NB4 (cell line): ENCODE results near the gene RERE.
"Not testable (repeated sequence)": the region's sequence is repeated elsewhere in the genome, so short reads cannot be mapped to it uniquely, and the experiment has no call there.

Experiments used
- DNase-seq: peaks from one replicate; pipeline ENCODE4 v3.0.0; 2010; ENCODE audit warnings: low read depth
- H3K4me3 ChIP-seq: one replicate; pipeline ENCODE4 v1.5.1; 2011; ENCODE audit warnings: mild to moderate bottlenecking, low read depth, low read length, moderate library complexity
- MAX ChIP-seq: IDR thresholded peaks from 2 replicates; pipeline ENCODE4 v1.6.1; 2011; ENCODE audit warnings: low read depth, low read length
- MYC ChIP-seq: IDR thresholded peaks from 2 replicates; pipeline ENCODE4 v1.6.1; 2011; ENCODE audit warnings: low read depth, low read length
- POLR2A ChIP-seq: IDR thresholded peaks from 2 replicates; pipeline ENCODE4 v1.6.1; 2011; ENCODE audit warnings: mild to moderate bottlenecking; ENCODE audit not compliant: insufficient read length; ENCODE audit errors: extremely low read depth
- TF ChIP-seq, protein P1 (sequence below): IDR thresholded peaks from one replicate; pipeline ENCODE4 v1.5.1; 2012; ENCODE audit warnings: low read depth, low read length

The RERE gene

GRCh38 chr1:8382051-8382505 lies 435.4 kb downstream of the RERE start:
- no peak overlapping the region for H3K4me3 ChIP-seq
- TF ChIP-seq MYC, result no peak
- TF ChIP-seq POLR2A, result no peak
- TF ChIP-seq, protein P1, sequence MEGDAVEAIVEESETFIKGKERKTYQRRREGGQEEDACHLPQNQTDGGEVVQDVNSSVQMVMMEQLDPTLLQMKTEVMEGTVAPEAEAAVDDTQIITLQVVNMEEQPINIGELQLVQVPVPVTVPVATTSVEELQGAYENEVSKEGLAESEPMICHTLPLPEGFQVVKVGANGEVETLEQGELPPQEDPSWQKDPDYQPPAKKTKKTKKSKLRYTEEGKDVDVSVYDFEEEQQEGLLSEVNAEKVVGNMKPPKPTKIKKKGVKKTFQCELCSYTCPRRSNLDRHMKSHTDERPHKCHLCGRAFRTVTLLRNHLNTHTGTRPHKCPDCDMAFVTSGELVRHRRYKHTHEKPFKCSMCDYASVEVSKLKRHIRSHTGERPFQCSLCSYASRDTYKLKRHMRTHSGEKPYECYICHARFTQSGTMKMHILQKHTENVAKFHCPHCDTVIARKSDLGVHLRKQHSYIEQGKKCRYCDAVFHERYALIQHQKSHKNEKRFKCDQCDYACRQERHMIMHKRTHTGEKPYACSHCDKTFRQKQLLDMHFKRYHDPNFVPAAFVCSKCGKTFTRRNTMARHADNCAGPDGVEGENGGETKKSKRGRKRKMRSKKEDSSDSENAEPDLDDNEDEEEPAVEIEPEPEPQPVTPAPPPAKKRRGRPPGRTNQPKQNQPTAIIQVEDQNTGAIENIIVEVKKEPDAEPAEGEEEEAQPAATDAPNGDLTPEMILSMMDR, result no peak
- peak; percentile 24; the same call in 1 of the 2 replicates for TF ChIP-seq MAX
- peak; percentile 33 for DNase-seq

DNA sequence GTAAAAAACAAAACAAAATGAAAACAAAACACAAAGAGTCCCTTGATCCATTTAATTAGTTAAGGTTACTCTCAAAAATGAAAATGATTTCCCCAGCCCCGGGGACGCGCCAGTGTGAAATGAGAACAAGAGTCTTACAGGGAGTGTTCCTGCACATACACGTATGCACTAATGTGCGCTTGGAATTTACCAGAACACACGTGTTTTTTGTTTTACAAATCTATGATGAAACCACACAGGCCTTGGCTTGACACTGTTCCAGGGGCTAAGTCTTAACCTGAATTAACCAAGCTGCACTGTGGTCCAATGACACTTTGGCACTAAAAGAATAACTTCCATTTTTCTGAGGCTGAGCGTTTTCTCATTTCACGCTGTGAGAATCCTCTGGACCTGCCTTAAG lies 435.8 kb downstream of the RERE start:
- DNase-seq, result no peak
- no peak overlapping the region for H3K4me3 ChIP-seq
- TF ChIP-seq MAX (no peak), MYC (no peak), POLR2A (no peak)
- TF ChIP-seq, protein P1, result no peak

DNA sequence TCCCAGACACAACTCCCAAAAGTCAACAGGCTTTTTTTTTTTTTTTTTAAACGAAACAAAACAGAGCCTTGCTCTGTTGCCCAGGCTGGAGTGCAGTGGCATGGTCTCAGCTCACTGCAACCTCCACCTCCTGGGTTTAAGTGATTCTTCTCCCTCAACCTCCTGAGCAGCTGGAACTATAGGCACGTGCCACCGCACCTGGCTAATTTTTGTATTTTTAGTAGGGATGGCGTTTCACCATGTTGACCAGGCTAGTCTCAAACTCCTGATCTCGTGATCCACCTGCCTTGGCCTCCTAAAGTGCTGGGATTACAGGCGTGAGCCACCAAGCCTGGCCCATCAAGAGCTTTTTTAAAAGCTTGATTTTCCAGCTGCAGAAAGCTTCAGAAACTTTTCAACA lies 437.1 kb downstream of the RERE start:
- DNase-seq, H3K4me3 ChIP-seq: not testable (repeated sequence)

- H3K4me3 ChIP-seq, result no peak overlapping the region
- no peak for DNase-seq
- TF ChIP-seq POLR2A (no peak), MYC (no peak), MAX (no peak)
- TF ChIP-seq, protein P1, result no peak
Measured at GRCh38 chr1:8379513-8380186, 437.8 kb downstream of the RERE start.

DNA sequence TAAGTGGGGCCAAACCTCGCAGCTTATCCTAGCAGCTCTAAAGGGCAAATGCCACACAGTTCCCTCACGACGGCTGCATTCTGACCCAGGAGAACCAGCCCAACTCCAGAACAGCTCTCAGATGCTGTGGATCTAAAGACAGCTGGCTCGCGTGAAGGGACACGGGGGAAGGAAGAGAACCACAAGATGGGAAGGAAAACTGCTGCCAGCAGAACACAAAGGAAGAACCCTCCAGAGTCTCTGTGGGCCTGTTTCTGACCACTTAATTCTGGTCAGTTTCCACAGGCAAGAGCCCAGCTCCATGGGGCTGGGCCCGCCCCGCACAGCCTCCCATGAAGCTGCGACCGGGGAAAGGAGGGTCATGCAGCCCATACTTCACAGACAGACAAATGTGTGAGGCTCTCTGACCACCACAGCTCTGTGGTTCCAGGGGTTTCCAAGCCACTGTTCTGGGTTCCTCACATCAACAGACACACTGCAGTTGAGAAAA lies 438.4 kb downstream of the RERE start:
- DNase-seq, result no peak
- H3K4me3 ChIP-seq, result no peak overlapping the region
- no peak for TF ChIP-seq MYC
- no peak for TF ChIP-seq POLR2A
- TF ChIP-seq MAX, result no peak
- TF ChIP-seq, protein P1, result no peak

GRCh38 chr1:8378178-8378577 lies 439.3 kb downstream of the RERE start:
- TF ChIP-seq MYC, result peak; percentile 29; the same call in 1 of the 2 replicates
- no peak for TF ChIP-seq POLR2A
- 0 out of 2 replicates have a peak, but pooled peaks have one; percentile 7 for TF ChIP-seq MAX
- TF ChIP-seq, protein P1, result no peak
- no peak overlapping the region for H3K4me3 ChIP-seq
- peak; percentile 67 for DNase-seq
